ENCODE measurements around the gene GYPE. TPM values are rescaled to one million over a fixed set of nuclear protein-coding genes. Genes with fewer than 3 reads are reported as not detected.
"Not testable (repeated sequence)": the region's sequence is repeated elsewhere in the genome, so short reads cannot be mapped to it uniquely, and the experiment has no call there.

GYPE gene
- total RNA-seq, 2 experiments from 2014 or later: 1.9 to 2.7 TPM

- H3K27me3 Mint-ChIP-seq, H3K27ac Mint-ChIP-seq, H3K36me3 Mint-ChIP-seq, H3K4me3 Mint-ChIP-seq, DNase-seq, H3K9me3 Mint-ChIP-seq, H3K4me1 Mint-ChIP-seq: not testable (repeated sequence)
These were observed 17.2 kb downstream of the GYPE start for GRCh38 chr4:143888189-143888588.

- H3K4me1 Mint-ChIP-seq, H3K4me3 Mint-ChIP-seq, H3K27me3 Mint-ChIP-seq, H3K36me3 Mint-ChIP-seq, H3K27ac Mint-ChIP-seq, H3K9me3 Mint-ChIP-seq, DNase-seq: not testable (repeated sequence)
These were observed 20.4 kb downstream of the GYPE start for GRCh38 chr4:143884965-143885364.

GRCh38 chr4:143883529-143883928 lies 21.8 kb downstream of the GYPE start:
- DNase-seq: no peak
- no peaks in the 10 kb centered on the region for H3K36me3 Mint-ChIP-seq
- no peaks in the 10 kb centered on the region for H3K27me3 Mint-ChIP-seq
- no peak overlapping the region for H3K27ac Mint-ChIP-seq
- no peaks in the 10 kb centered on the region for H3K9me3 Mint-ChIP-seq
- H3K4me1 Mint-ChIP-seq: no peaks in the 10 kb centered on the region
- no peak overlapping the region for H3K4me3 Mint-ChIP-seq

GRCh38 chr4:143882892-143883291 lies 22.5 kb downstream of the GYPE start:
- Mint-ChIP-seq H3K36me3 (no peaks in the 10 kb centered on the region), H3K4me1 (no peaks in the 10 kb centered on the region), H3K9me3 (no peaks in the 10 kb centered on the region), H3K27me3 (no peaks in the 10 kb centered on the region), H3K4me3 (no peak overlapping the region), H3K27ac (no peak overlapping the region)
- no peak for DNase-seq

GRCh38 chr4:143879561-143879960 lies 25.8 kb downstream of the GYPE start:
- H3K4me1 Mint-ChIP-seq, H3K9me3 Mint-ChIP-seq, H3K36me3 Mint-ChIP-seq, DNase-seq, H3K27ac Mint-ChIP-seq, H3K4me3 Mint-ChIP-seq, H3K27me3 Mint-ChIP-seq: not testable (repeated sequence)

- not testable (repeated sequence) for H3K4me3 Mint-ChIP-seq, H3K27me3 Mint-ChIP-seq, DNase-seq, H3K27ac Mint-ChIP-seq, H3K4me1 Mint-ChIP-seq, H3K9me3 Mint-ChIP-seq
- H3K36me3 Mint-ChIP-seq: peaks cover 15% of the 10 kb centered on the region
These were observed 30.0 kb downstream of the GYPE start for GRCh38 chr4:143875357-143875756.

GRCh38 chr4:143870523-143871268 lies 34.7 kb downstream of the GYPE start:
- H3K36me3 Mint-ChIP-seq: peaks cover 11% of the 10 kb centered on the region
- H3K4me3 Mint-ChIP-seq, H3K27ac Mint-ChIP-seq, DNase-seq, H3K27me3 Mint-ChIP-seq, H3K9me3 Mint-ChIP-seq, H3K4me1 Mint-ChIP-seq: not testable (repeated sequence)

- not testable (repeated sequence) for DNase-seq, H3K9me3 Mint-ChIP-seq, H3K27me3 Mint-ChIP-seq, H3K27ac Mint-ChIP-seq, H3K4me1 Mint-ChIP-seq, H3K4me3 Mint-ChIP-seq
- H3K36me3 Mint-ChIP-seq: peaks cover 11% of the 10 kb centered on the region
These were observed 35.4 kb downstream of the GYPE start for GRCh38 chr4:143869925-143870324.

GRCh38 chr4:143862716-143863115 lies 42.6 kb downstream of the GYPE start:
- H3K4me1 Mint-ChIP-seq, H3K27me3 Mint-ChIP-seq, H3K9me3 Mint-ChIP-seq, H3K4me3 Mint-ChIP-seq, H3K36me3 Mint-ChIP-seq, DNase-seq, H3K27ac Mint-ChIP-seq: not testable (repeated sequence)

- no peaks in the 10 kb centered on the region for H3K9me3 Mint-ChIP-seq
- no peak overlapping the region for H3K4me3 Mint-ChIP-seq
- no peak overlapping the region for H3K27ac Mint-ChIP-seq
- no peaks in the 10 kb centered on the region for H3K4me1 Mint-ChIP-seq
- DNase-seq: no peak
- no peaks in the 10 kb centered on the region for H3K36me3 Mint-ChIP-seq
- no peaks in the 10 kb centered on the region for H3K27me3 Mint-ChIP-seq
These were observed 46.9 kb downstream of the GYPE start for GRCh38 chr4:143858456-143858855.

- not testable (repeated sequence) for H3K9me3 Mint-ChIP-seq, H3K27me3 Mint-ChIP-seq, H3K4me3 Mint-ChIP-seq, H3K27ac Mint-ChIP-seq, H3K36me3 Mint-ChIP-seq, H3K4me1 Mint-ChIP-seq, DNase-seq
These were observed 47.7 kb downstream of the GYPE start for GRCh38 chr4:143857391-143858336.

- not testable (repeated sequence) for H3K27ac Mint-ChIP-seq, DNase-seq, H3K36me3 Mint-ChIP-seq, H3K9me3 Mint-ChIP-seq, H3K4me3 Mint-ChIP-seq, H3K27me3 Mint-ChIP-seq, H3K4me1 Mint-ChIP-seq
These were observed 49.3 kb downstream of the GYPE start for GRCh38 chr4:143856017-143856557.

GRCh38 chr4:143854645-143855044 lies 50.7 kb downstream of the GYPE start:
- H3K36me3 Mint-ChIP-seq, H3K4me3 Mint-ChIP-seq, H3K27me3 Mint-ChIP-seq, H3K9me3 Mint-ChIP-seq, H3K4me1 Mint-ChIP-seq, DNase-seq, H3K27ac Mint-ChIP-seq: not testable (repeated sequence)

- not testable (repeated sequence) for H3K4me1 Mint-ChIP-seq, DNase-seq, H3K36me3 Mint-ChIP-seq, H3K4me3 Mint-ChIP-seq, H3K27me3 Mint-ChIP-seq, H3K9me3 Mint-ChIP-seq, H3K27ac Mint-ChIP-seq
These were observed 56.1 kb downstream of the GYPE start for GRCh38 chr4:143849296-143849695.

- not testable (repeated sequence) for H3K4me1 Mint-ChIP-seq, H3K27ac Mint-ChIP-seq, DNase-seq, H3K36me3 Mint-ChIP-seq, H3K9me3 Mint-ChIP-seq, H3K4me3 Mint-ChIP-seq, H3K27me3 Mint-ChIP-seq
These were observed 61.9 kb downstream of the GYPE start for GRCh38 chr4:143843506-143843832.

Measured in activated naive CD8-positive, alpha-beta T cell treated with anti-CD3 and anti-CD28 coated beads for 36 hours (primary cell).